MCF 10A (cell line): ENCODE measurements around the gene RAMACL. TPM values are rescaled to one million over a fixed set of nuclear protein-coding genes. Genes with fewer than 3 reads are reported as not detected.

Source experiments
- BruUV-seq: library from RNA; stranded (reverse); fragments of 400-500 nt; replicated peaks from 2 replicates; lab custom pipeline; 2021; lab: Mats Ljungman, UMichigan
- CTCF ChIA-PET: fragments of 300-600 bp; sonication (Branson Sonifier 250); formaldehyde crosslinking; extraction: SDS; loops from one replicate; lab custom pipeline; 2021; ENCODE audit warnings: antibody characterized with exemption, inconsistent platforms; lab: Yijun Ruan, JAX
- POLR2A ChIA-PET: fragments of 300-600, 350-650 bp; sonication (Branson Sonifier 250); formaldehyde crosslinking; extraction: SDS; loops from one replicate; lab custom pipeline; 2020; ENCODE audit warnings: antibody characterized with exemption, inconsistent platforms; lab: Yijun Ruan, JAX
- DNase-seq: peaks from one replicate; pipeline ENCODE4 v3.0.0-alpha.2; 2018; ENCODE audit not compliant: unreplicated experiment
- H3K27ac Mint-ChIP-seq: one replicate; pipeline ENCODE4 v1.8.0; 2022; ENCODE audit warnings: mild to moderate bottlenecking, low read depth, mixed read lengths; ENCODE audit not compliant: unreplicated experiment
- H3K27me3 Mint-ChIP-seq: one replicate; pipeline ENCODE4 v1.8.0; 2022; ENCODE audit warnings: mixed read lengths; ENCODE audit not compliant: insufficient read depth, unreplicated experiment
- H3K36me3 Mint-ChIP-seq: one replicate; pipeline ENCODE4 v1.8.0; 2022; ENCODE audit warnings: mild to moderate bottlenecking, moderate library complexity, mixed read lengths; ENCODE audit not compliant: insufficient read depth, unreplicated experiment
- H3K4me1 Mint-ChIP-seq: one replicate; pipeline ENCODE4 v1.8.0; 2022; ENCODE audit warnings: mixed read lengths; ENCODE audit not compliant: insufficient read depth, unreplicated experiment
- H3K4me3 Mint-ChIP-seq: one replicate; pipeline ENCODE4 v1.8.0; 2022; ENCODE audit warnings: mild to moderate bottlenecking, moderate library complexity, mixed read lengths; ENCODE audit not compliant: unreplicated experiment
- H3K9me3 Mint-ChIP-seq: one replicate; pipeline ENCODE4 v1.8.0; 2022; ENCODE audit warnings: mixed read lengths; ENCODE audit not compliant: unreplicated experiment
- intact Hi-C: fragments of 100-400 bp; cut with micrococcal nuclease; formaldehyde crosslinking; loops from 2 replicates; pipeline ENCODE4 v1.14.1; 2022
- total RNA-seq: library from RNA; stranded (reverse); gene quantifications from 2 replicates; pipeline ENCODE4 v1.2.3, GENCODE V29; 2022
- TF ChIP-seq, protein P1 (sequence below): fragments of 200-600 bp; IDR thresholded peaks from one replicate; pipeline ENCODE4 v1.8.0; 2022; ENCODE audit warnings: antibody characterized with exemption, mild to moderate bottlenecking; ENCODE audit not compliant: unreplicated experiment

Gene RAMACL
- total RNA-seq, 1 experiment from 2014 or later, result 5.3 TPM

DNA sequence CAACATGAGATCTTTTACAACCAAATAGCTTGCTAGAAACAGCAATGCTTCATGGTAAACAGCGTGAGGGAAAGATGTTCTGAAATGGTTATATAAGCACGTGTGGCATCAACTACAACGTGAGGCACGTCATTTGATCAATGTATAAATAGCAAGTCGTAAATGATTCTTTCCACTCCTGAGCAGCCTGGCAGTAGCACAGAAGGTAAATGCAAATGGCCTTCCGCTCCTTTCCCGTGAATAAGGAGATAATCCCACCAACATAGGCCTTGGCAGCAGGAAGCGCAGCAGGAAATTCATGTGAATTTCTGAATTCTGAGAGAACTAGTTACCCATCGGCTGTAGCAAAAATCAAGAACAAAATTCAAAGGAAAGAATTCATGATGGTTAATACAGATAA is 23.6 kb upstream of the RAMACL start:
- Mint-ChIP-seq H3K27ac (no peak overlapping the region), H3K4me3 (no peak overlapping the region), H3K9me3 (no peaks in the 10 kb centered on the region), H3K36me3 (peaks cover 35% of the 10 kb centered on the region), H3K4me1 (peaks cover 44% of the 10 kb centered on the region), H3K27me3 (no peaks in the 10 kb centered on the region)
- no peak for DNase-seq
- CTCF ChIA-PET, result no interaction called here
- POLR2A ChIA-PET, result interaction anchor here (0.6 kb wide), 1 partner anchor 52 kb away, joined by 4 read pairs; no protein-coding TSS in a partner anchor
- no TSS peak for BruUV-seq
- intact Hi-C loops, result no loop called here
- TF ChIP-seq, protein P1, sequence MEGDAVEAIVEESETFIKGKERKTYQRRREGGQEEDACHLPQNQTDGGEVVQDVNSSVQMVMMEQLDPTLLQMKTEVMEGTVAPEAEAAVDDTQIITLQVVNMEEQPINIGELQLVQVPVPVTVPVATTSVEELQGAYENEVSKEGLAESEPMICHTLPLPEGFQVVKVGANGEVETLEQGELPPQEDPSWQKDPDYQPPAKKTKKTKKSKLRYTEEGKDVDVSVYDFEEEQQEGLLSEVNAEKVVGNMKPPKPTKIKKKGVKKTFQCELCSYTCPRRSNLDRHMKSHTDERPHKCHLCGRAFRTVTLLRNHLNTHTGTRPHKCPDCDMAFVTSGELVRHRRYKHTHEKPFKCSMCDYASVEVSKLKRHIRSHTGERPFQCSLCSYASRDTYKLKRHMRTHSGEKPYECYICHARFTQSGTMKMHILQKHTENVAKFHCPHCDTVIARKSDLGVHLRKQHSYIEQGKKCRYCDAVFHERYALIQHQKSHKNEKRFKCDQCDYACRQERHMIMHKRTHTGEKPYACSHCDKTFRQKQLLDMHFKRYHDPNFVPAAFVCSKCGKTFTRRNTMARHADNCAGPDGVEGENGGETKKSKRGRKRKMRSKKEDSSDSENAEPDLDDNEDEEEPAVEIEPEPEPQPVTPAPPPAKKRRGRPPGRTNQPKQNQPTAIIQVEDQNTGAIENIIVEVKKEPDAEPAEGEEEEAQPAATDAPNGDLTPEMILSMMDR, result no peak

DNA sequence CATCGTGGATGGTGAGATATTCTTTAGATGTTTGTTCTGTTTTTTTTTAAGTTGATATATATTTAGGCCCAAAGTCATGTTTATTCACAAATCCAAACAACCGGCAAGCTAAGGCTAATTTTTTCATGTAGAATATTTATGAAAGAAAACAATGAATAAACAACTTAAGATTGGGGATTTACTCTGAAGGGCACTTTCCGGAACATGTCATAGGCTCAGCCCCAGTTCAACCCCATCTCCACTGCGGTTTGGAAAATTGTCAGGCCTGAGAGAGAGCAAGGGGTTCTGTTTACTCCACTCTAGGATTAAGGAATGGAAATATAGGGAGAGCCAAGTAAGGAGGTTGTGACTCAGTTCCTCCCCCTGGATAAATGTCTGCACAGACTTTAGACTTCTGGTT is 22.3 kb upstream of the RAMACL start:
- BruUV-seq, result no TSS peak
- intact Hi-C loops, result no loop called here

DNA sequence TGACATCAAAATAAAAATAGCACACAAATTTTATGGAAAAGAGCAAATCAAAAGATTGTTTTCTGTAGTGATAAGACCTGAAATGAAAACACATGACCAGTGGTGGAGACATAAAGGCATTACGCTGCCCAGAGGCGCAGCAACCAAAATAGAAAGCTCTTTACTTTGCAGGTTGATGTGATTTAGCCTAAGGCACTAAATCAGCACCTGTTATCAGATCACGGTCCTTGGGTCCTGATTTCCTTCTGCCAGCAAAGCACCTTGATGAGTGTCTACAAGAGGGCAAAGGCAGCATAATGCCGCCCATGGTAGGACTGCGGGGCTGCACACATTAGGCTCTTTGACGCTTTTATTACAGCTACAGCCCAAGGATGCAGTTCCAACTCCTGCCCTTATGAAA is 19.3 kb upstream of the RAMACL start:
- Mint-ChIP-seq H3K4me3 (no peak overlapping the region), H3K27ac (no peak overlapping the region), H3K27me3 (no peaks in the 10 kb centered on the region), H3K36me3 (peaks cover 53% of the 10 kb centered on the region), H3K9me3 (no peaks in the 10 kb centered on the region), H3K4me1 (peaks cover 13% of the 10 kb centered on the region)
- TF ChIP-seq, protein P1, result no peak
- CTCF ChIA-PET, result interaction anchor here (0.5 kb wide), 1 partner anchor 8 kb away, joined by 3 read pairs; no protein-coding TSS in a partner anchor
- no peak for DNase-seq
- no TSS peak for BruUV-seq
- intact Hi-C loops, result no loop called here
- POLR2A ChIA-PET, result no interaction called here

More for the DNA sequence above, 22.3 kb upstream of the RAMACL start:
- Mint-ChIP-seq H3K4me3 (no peak overlapping the region), H3K36me3 (peaks cover 32% of the 10 kb centered on the region), H3K27ac (peak overlapping the region; percentile 22), H3K9me3 (no peaks in the 10 kb centered on the region), H3K4me1 (peaks cover 31% of the 10 kb centered on the region), H3K27me3 (no peaks in the 10 kb centered on the region)
- CTCF ChIA-PET, result no interaction called here
- TF ChIP-seq, protein P1, result no peak
- no peak for DNase-seq
- POLR2A ChIA-PET, result no interaction called here

DNA sequence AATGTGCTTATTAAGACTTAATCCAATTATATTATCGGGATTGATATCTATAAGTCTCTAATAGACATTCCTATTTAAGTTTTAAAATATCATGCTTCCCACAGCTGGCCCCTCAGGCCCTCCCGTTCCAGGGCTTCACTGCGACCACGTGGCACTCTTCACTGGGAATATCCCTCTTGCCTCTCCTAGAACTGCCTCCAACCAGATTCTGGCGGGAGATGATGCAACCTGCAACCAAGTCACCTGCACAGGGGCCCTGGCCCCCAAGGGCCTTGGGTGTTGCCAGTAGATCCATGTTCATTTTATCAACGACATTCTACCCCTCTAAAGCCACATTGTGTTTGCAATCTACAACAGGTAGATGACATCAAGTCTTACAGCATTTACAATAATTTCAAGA is 18.4 kb upstream of the RAMACL start:
- Mint-ChIP-seq H3K27ac (no peak overlapping the region), H3K27me3 (no peaks in the 10 kb centered on the region), H3K9me3 (no peaks in the 10 kb centered on the region), H3K36me3 (peaks cover 58% of the 10 kb centered on the region), H3K4me3 (no peak overlapping the region), H3K4me1 (peaks cover 19% of the 10 kb centered on the region)
- no TSS peak for BruUV-seq
- POLR2A ChIA-PET, result interaction anchor here (1.0 to 1.3 kb wide), 2 partner anchors 14 to 16 kb away, joined by 3 to 4 read pairs; no protein-coding TSS in a partner anchor
- TF ChIP-seq, protein P1, result no peak
- CTCF ChIA-PET, result no interaction called here
- intact Hi-C loops, result no loop called here
- no peak for DNase-seq
